GM18505 (cell line): ENCODE measurements around the gene KRT9.
"Not testable (repeated sequence)": the region's sequence is repeated elsewhere in the genome, so short reads cannot be mapped to it uniquely, and the experiment has no call there.

Source experiments
- ATAC-seq: cut with Tn5 transposase; IDR thresholded peaks from one replicate; pipeline ENCODE4 v1.9.1; 2021; ENCODE audit not compliant: unreplicated experiment
- POLR2A ChIP-seq: IDR thresholded peaks from 4 replicates; pipeline ENCODE4 v1.6.1; 2011; ENCODE audit warnings: borderline replicate concordance; ENCODE audit not compliant: insufficient read depth, insufficient read length; ENCODE audit errors: extremely low read depth

Gene KRT9, protein sequence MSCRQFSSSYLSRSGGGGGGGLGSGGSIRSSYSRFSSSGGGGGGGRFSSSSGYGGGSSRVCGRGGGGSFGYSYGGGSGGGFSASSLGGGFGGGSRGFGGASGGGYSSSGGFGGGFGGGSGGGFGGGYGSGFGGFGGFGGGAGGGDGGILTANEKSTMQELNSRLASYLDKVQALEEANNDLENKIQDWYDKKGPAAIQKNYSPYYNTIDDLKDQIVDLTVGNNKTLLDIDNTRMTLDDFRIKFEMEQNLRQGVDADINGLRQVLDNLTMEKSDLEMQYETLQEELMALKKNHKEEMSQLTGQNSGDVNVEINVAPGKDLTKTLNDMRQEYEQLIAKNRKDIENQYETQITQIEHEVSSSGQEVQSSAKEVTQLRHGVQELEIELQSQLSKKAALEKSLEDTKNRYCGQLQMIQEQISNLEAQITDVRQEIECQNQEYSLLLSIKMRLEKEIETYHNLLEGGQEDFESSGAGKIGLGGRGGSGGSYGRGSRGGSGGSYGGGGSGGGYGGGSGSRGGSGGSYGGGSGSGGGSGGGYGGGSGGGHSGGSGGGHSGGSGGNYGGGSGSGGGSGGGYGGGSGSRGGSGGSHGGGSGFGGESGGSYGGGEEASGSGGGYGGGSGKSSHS

DNA sequence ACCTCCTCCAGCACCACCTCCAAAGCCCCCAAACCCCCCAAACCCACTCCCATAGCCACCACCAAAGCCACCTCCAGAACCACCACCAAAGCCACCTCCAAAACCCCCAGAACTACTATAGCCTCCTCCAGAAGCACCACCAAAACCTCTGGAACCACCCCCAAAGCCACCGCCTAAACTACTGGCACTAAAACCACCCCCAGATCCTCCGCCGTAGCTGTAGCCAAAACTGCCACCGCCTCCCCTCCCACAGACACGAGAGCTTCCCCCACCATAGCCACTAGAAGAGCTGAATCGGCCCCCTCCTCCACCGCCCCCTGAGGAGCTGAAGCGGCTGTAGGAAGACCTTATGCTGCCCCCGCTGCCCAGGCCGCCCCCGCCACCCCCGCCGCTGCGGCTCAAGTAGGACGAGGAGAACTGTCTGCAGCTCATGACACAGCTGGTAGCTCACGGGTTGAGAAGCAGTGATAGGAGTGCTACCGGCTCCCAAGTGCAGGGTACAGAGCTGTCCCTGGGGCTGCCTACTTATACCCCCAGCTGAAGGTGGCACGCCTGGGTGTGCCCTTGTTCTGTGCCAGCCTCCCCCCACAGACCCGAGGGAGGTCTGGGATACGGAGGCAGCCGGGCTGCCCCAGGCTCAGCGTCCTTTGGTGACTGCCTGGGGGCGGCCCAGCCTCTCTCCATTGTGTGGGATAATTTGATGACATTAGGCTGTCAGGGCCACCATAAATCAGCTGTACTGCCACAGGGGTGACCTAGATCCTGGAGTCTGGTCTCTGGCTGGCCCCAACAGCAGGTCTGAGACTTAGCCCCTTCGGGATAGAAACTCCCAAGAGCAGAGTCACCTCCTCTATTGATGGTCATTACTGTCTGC is at the start of gene KRT9:
Gene KRT9 (minus strand): TSS at position 499 of the 874 bp plus-strand sequence. CDS start 67 bp downstream, at position 432.
- ATAC-seq: no peak
- TF ChIP-seq POLR2A: no peak

DNA sequence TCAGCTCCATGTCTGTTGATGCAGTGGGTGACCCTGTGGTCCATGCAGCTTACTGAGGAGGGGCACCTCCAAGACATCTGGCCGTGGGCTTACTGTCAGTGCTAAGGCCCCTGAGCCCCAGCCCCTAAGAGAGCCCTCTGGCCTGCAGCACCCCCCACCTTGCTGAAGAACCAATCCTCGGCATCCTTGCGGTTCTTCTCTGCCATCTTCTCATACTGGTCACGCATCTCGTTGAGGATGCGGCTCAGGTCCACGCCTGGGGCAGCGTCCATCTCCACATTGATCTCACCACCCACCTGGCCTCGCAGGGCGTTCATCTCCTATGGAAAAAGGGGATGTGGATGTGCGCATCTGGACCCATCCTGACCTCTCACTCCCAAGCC is 49.6 kb upstream of the KRT9 start:
- not testable (repeated sequence) for ATAC-seq

GRCh38 chr17:41620583-41621434 is 49.0 kb upstream of the KRT9 start:
- no peak for ATAC-seq
- TF ChIP-seq POLR2A: no peak

GRCh38 chr17:41619927-41620582 is 48.2 kb upstream of the KRT9 start:
- not testable (repeated sequence) for ATAC-seq

DNA sequence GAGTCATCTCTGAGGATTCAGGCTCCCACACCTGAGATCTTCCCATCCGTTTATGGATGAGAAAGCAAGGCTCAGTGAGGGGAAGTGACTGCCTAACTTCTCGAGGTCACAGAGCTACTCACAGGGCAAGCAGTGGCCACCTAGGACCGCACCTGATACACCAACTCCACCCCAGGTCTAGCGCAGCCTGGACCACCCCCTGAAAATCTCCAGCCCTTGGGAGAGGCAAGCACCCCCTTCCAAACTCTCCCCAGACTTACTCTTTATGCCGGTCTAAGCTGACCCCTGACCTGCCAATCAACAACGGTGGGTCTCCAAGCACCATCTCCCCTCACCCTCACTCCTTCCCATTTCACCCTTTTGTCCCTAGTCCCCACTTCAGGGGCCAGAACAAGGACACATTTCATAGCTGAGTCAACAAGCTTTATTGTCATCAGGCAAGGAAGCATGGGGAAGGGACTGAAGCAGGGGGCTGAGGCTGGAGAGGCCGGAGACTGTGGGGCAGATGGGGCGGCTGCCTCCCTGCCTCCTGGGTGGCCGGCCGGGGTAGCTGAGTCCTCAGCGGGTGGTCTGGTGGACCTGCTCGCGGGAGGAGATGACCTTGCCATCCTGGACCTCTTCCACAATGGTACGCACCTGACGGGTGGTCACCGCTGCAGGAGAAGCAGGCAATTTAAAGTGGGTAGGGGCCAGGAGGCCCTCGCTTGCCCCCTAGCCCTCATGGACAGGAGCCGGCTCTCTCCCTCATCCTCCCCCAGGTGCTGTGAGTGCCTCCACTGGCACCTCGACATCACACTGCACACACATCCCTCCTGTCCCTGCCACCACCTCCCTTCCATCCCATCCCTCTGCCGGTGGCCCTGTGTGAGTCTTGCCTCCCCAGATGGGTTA is 47.4 kb upstream of the KRT9 start:
- TF ChIP-seq POLR2A: no peak
- no peak for ATAC-seq

DNA sequence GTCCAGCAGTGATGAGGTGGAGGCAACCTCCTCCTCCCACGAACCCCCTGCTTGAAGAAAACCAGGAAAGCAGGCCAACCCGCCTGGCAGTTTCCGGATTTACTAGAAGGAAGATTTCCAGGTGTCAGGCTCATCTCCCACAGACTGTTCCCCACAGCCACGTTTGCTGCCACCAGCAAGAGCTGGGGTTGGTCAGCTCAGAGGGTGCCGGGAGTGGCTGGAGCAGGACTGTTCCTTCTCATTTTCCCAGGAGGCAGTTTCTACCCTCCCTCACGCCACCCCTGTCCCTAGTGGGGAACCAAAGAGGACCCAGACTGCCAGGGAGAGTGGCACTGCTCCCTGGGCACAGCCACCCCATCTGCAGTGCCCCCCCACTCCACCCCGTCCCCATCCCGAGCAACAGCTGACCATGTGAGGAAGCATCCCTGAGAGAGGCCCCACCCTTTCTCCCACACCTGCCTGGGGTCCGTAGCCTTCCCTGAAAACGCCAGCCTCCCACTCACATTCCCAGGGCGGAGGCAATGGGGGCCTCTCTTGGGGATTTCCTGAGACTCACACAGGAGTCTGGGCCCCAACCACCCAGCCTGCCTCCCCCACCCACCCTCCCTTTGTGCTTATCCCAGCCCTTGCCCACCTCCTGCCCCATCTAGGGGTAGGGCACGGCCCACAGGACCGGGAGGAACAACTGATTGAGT is 46.6 kb upstream of the KRT9 start:
- no peak for ATAC-seq
- no peak for TF ChIP-seq POLR2A

GRCh38 chr17:41617698-41618097 is 45.8 kb upstream of the KRT9 start:
- TF ChIP-seq POLR2A: no peak
- no peak for ATAC-seq

GRCh38 chr17:41617136-41617535 is 45.3 kb upstream of the KRT9 start:
- ATAC-seq: no peak

DNA sequence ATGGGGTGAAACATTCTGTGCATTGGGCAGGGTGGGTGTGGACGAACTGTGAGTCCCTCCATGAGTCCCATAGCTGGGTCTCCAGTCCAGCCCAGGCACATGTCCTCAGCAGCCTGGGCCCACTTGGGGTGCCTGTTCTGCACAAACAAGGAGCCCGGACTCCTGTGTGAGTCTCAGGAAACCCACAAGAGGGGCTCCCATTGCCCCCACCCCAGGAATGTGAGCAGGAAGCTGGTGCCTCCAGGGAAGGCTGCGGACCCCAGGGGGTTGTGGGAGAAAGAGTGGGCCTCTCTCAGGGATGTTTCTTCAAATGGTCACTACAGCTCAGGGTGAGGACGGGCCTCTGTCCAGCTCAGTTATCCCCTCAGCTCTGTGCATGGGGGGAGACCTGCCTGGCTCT is 44.6 kb upstream of the KRT9 start:
- not testable (repeated sequence) for ATAC-seq

More at GRCh38 chr17:41617136-41617535, 45.3 kb upstream of the KRT9 start:
- TF ChIP-seq POLR2A: no peak

DNA sequence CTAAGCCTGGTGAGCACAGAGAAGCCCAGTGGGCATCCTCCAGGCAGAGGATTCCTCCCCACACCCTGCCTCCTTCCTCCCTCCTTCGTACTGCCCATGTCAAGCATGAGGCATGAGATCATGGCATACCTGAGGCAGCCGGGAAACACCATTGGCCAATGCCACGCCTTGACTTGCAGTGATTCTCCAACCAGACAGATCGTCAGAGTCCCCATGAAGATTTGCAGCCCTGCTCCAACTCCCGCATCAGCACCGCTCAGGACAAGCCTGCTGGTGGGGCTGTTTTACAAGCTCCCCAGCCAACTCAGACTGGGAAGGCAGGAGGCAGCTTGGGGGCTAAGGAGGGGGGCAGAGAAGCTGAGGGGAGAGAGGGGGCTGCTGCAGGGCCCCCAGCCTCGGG is 43.6 kb upstream of the KRT9 start:
- no peak for ATAC-seq
- no peak for TF ChIP-seq POLR2A

GRCh38 chr17:41614767-41615166 is 42.9 kb upstream of the KRT9 start:
- ATAC-seq: not testable (repeated sequence)
